ENCODE data around the gene IER5L. TPM values are rescaled to one million over a fixed set of nuclear protein-coding genes. Genes with fewer than 3 reads are reported as not detected.

The IER5L gene
- total and polyA plus RNA-seq, 2 donors (not counting 3 experiments of a cell fraction or from before 2014, with no cell fraction given), result 5.3 to 12.3 TPM

GRCh38 chr9:129201289-129201688, 23.2 kb upstream of the IER5L start:
- no peak overlapping the region for H2AFZ ChIP-seq (ENCODE audit: low read depth, low read length)
- H3K4me2 ChIP-seq (ENCODE audit: insufficient read depth, low read length), result no peak overlapping the region
- no peak overlapping the region for H3K4me3 ChIP-seq (replicated peaks in 1 of 3; ENCODE audit: insufficient read depth in 1 of 3, low read depth in 1 of 3, low read length in 3 of 3)
- no peaks in the 10 kb centered on the region for H4K20me1 ChIP-seq (replicated peaks; ENCODE audit: control insufficient read depth, extremely low read depth, insufficient read depth, low read length)
- no peak overlapping the region for H3K27ac ChIP-seq (ENCODE audit: insufficient read depth, low read depth, low read length)
- intact Hi-C loops (cut with micrococcal nuclease) (loop anchor here (10.0 kb wide), 1 partner anchor 134 kb away; no protein-coding TSS in a partner anchor), dilution Hi-C loops (cut with MboI; ENCODE audit: extremely low pct_ligation_motif_present, low sequenced_read_pairs) (no loop called here)
- no peaks in the 10 kb centered on the region for H3K36me3 ChIP-seq (ENCODE audit: control insufficient read depth in 2 of 2, extremely low read depth in 1 of 2, insufficient read depth in 2 of 2, low read length in 2 of 2)
- FAIRE-seq (no peak), DNase-seq (ENCODE audit: low read depth, low spot score) (no peak)
- no peaks in the 10 kb centered on the region for H3K9me3 ChIP-seq (replicated peaks; ENCODE audit: control insufficient read depth, insufficient read depth, low read length)
- BruUV-seq (replicated peaks), result no TSS peak
- POLR2A ChIA-PET, result no interaction called here
- H3K9me1 ChIP-seq (replicated peaks; ENCODE audit: control insufficient read depth, extremely low read depth, insufficient read depth, low read length), result no peaks in the 10 kb centered on the region
- H3K4me1 ChIP-seq (ENCODE audit: control insufficient read depth, extremely low read depth, insufficient read depth, low read length), result peaks cover 6% of the 10 kb centered on the region
- CTCF ChIA-PET, result no interaction called here
- no peak overlapping the region for H3K9ac ChIP-seq (replicated peaks; ENCODE audit: extremely low read depth, insufficient read depth, low read length)
- TF ChIP-seq, protein P1, sequence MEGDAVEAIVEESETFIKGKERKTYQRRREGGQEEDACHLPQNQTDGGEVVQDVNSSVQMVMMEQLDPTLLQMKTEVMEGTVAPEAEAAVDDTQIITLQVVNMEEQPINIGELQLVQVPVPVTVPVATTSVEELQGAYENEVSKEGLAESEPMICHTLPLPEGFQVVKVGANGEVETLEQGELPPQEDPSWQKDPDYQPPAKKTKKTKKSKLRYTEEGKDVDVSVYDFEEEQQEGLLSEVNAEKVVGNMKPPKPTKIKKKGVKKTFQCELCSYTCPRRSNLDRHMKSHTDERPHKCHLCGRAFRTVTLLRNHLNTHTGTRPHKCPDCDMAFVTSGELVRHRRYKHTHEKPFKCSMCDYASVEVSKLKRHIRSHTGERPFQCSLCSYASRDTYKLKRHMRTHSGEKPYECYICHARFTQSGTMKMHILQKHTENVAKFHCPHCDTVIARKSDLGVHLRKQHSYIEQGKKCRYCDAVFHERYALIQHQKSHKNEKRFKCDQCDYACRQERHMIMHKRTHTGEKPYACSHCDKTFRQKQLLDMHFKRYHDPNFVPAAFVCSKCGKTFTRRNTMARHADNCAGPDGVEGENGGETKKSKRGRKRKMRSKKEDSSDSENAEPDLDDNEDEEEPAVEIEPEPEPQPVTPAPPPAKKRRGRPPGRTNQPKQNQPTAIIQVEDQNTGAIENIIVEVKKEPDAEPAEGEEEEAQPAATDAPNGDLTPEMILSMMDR (IDR thresholded peaks at IDR 0.05; ENCODE audit: extremely low read depth in 1 of 2, insufficient read depth in 1 of 2, low read depth in 1 of 2, low read length in 2 of 2), result no peak
- TF ChIP-seq FOS (IDR thresholded peaks at IDR 0.05; ENCODE audit: borderline replicate concordance, insufficient read depth, low read length), result no peak
- no peak for TF ChIP-seq POLR2AphosphoS5 (IDR thresholded peaks at IDR 0.05; ENCODE audit: insufficient read depth, low read depth, low read length)
- TF ChIP-seq EZH2 (IDR thresholded peaks at IDR 0.05; ENCODE audit: borderline replicate concordance, low read depth, low read length, severe bottlenecking), result no peak
- no peak for TF ChIP-seq MYC (IDR thresholded peaks at IDR 0.05; ENCODE audit: low read depth, low read length)
- TF ChIP-seq GATA2 (IDR thresholded peaks at IDR 0.05; ENCODE audit: insufficient read depth, insufficient read length, low read depth, low read length), result no peak
- TF ChIP-seq MAX (IDR thresholded peaks at IDR 0.05; ENCODE audit: insufficient read depth, insufficient read length), result no peak
- TF ChIP-seq POLR2A (IDR thresholded peaks at IDR 0.05; ENCODE audit: low read depth, low read length), result no peak
- no peak for TF ChIP-seq JUN (IDR thresholded peaks at IDR 0.05; ENCODE audit: borderline replicate concordance, insufficient read depth, insufficient read length, low read depth)
- no peaks in the 10 kb centered on the region for H3K79me2 ChIP-seq (ENCODE audit: control insufficient read depth, insufficient read depth, low read length)
- no peaks in the 10 kb centered on the region for H3K27me3 ChIP-seq (ENCODE audit: control insufficient read depth in 2 of 2, insufficient read depth in 2 of 2, low read length in 2 of 2)

Data from endothelial cell of umbilical vein (primary cell).